DMS79 (cell line): ENCODE results near the gene POP5.
A peak's percentile ranks its signal among the peaks of the same experiment; 100 is the strongest.

Source experiments
- DNase-seq: peaks from one replicate; lab custom pipeline; 2025; lab: John Stamatoyannopoulos, UW

Gene POP5

GRCh38 chr12:120588948-120589930 lies 8.0 kb upstream of the POP5 start:
- no peak for DNase-seq

GRCh38 chr12:120588371-120588770 lies 7.2 kb upstream of the POP5 start:
- DNase-seq: no peak

GRCh38 chr12:120586860-120587259 lies 5.7 kb upstream of the POP5 start:
- no peak for DNase-seq

GRCh38 chr12:120586206-120586605 lies 5.0 kb upstream of the POP5 start:
- no peak for DNase-seq

DNA sequence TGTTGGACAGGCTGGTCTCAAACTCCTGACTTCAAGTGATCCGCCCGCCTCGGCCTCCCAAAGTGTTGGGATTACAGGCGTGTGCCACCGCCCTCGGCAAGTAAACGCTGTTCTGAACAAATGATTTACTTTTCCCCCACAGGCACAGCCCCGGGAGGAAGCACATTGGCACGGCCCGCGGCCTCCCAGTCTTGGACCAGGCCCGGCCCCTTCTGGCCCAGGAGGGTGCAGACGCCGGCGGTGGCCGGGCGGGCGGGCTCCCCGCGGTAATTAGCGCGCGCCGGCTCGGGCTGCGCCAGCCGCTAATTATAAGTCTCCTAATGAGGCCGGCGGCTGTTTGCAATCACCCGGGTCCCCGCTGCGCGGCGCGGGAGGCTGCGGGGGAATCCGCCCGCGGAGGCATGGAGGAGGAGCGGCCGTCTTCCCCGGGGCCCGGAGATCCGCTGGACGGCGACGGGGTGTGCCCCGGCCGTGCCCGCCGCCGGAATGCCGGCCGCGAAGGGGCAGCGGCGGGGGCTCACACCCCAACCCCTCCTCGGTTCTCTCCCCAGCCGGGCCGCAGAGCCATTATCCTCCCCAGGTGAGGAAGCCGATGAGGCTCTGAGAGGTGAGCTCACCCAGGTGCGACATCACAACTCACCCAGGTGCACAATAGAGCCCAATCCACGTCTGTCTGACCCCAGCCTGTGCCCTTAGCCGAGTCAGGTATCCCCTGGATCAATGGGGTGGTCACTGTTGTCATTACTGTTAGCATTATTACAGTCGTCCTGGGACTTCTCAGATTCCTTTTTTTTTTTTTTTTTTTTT lies 3.3 kb upstream of the POP5 start:
- DNase-seq: no peak

DNA sequence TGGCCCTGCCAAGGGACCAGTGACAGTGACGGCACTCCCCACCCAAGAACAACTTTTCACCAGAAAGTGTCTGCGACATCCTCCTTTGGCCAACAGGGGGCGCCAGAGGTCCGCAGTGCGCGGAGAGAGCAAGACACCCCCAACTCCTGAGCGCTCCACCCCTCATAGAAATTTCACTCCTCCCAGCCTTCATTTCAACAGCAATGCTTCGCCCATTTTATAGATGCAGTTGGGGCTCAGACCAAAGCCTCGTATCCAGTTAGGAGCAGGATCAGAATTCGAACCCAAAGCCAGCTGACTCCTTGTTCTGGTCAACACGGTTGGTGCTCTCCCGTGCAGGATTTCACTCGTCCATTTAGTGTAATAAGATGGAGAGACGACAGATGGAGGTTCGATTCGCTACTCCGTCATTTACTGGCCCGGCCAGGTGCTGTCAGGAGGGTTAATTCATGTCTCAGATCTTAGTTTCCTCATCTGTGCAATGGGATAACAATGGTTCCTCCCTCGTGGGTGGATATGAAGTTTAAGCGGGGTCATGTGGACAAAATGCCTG lies 2.4 kb upstream of the POP5 start:
- peak; percentile 41 for DNase-seq

GRCh38 chr12:120581998-120582397 lies 796 bp upstream of the POP5 start:
- no peak for DNase-seq

DNA sequence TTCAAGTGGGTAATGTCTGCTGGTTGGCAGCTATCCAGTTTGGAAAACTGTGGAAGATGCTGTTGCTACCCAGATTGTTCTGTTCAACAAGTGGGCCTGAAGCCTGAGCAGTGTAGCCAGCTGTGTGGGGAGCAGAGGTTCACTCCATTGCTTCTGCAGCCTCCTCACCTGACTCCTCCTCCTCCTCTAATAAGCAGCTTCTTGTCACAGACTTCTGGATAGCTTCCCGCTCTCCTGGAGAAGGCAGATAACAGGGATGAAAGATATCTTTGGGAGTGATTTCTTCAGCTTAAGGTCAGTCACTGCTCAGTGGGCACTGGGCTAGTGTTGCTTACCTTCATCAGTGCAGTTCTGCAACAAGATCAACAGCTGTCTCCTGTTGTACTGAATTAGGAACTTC lies 2.0 kb downstream of the POP5 start:
- peak; percentile 65 for DNase-seq

DNA sequence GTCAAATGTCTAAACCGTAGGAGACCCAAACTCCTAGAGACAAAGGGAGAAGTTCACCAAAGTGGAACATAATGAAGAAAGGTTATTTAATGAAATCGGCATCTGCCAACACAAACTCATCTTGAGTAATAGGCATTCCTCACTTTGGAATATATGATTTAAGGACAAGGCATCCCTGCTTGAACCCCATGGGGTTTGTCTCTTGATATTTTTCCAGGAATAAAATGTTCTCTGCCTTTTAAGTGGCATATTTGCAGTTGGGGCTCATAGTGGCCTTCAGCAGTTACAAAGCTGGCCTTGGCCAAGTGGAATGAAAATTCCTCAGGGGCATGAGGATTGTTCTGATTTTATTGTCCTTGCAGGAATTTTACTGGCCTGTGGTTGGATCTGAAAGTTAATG lies 7.1 kb downstream of the POP5 start:
- DNase-seq: no peak

DNA sequence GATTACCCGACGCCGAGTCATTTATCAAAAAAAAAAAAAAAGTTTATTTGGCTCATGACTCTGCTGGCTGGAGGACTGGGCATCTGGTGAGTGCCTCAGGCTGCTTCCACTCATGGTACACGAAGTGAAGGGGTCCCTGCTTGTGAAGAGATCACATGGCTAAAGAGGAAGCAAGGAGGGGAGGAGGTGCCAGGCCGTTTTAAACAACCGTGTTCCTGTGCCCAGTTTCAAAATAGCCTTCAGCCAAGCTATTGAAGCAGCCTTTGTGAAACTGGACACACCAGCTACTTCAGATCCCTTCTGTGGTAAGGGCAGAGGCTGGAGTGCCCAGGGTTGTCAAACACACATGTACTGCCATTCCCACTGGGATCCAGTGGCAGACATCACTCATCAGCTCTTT lies 7.6 kb downstream of the POP5 start:
- DNase-seq: no peak

DNA sequence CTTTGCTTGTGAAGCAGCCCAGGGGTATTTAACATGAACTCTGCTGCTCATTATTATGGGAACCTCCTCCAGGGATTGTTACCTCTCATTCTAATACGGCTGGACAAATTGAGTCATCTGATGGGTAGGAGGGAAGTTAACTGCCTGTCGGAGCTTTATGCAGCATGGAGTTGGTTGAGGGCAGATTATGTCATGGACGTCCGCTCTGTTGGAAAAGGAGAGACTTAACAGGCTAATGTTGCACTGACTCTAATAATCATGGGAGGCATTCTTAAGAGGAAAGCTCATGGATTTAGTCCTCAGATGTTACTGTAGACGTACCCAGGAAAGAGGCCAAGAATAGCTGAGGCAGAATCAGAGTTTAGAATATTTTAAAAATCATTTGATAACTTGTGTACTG lies 9.9 kb downstream of the POP5 start:
- DNase-seq: no peak

- no peak for DNase-seq
These were observed 17.7 kb downstream of the POP5 start for GRCh38 chr12:120563495-120563894.

- DNase-seq: no peak
These were observed 18.3 kb downstream of the POP5 start for GRCh38 chr12:120562906-120563305.

DNA sequence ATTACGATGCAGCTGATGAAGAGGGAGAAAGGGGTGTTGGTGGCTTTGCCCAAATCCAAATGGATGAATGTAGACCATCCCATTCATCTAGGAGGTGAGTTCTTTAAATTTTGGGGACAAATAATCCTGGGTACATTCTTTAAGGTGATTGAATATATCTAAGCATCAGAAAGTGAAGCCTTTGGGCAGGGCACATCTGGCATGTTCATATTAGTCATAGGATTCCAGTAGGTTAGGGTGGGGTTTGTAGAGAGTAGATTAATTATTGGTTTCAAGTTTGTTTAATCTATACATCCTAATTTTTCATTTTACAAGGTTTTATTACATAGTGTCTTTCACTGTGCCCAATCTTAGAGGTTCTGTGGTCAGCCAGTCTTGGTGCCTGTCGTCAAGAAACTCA lies 23.6 kb downstream of the POP5 start:
- DNase-seq: no peak

GRCh38 chr12:120554678-120555077 lies 26.5 kb downstream of the POP5 start:
- DNase-seq: no peak

- DNase-seq: no peak
These were observed 35.2 kb downstream of the POP5 start for GRCh38 chr12:120546050-120546386.

- no peak for DNase-seq
These were observed 36.5 kb downstream of the POP5 start for GRCh38 chr12:120544691-120545090.

DNA sequence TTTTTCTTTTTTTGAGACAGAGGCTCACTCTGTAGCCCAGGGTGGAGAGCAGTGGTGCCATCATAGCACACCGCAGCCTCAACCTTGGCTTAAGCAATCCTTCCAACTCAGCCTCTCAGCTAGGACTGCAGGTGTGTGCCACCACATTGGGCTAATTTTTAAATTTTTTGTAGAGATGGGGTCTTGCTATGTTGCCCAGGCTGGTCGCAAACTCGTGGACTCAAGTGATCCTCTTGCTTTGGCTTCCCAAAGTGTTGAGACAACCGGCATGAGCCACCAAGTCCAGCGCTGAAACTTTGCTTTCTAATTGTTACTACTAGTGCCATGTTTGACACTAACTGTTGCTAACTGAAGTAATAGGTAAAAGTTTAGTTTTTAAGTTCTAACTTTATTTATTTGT lies 39.0 kb downstream of the POP5 start:
- DNase-seq: no peak

GRCh38 chr12:120540445-120540844 lies 40.8 kb downstream of the POP5 start:
- no peak for DNase-seq

DNA sequence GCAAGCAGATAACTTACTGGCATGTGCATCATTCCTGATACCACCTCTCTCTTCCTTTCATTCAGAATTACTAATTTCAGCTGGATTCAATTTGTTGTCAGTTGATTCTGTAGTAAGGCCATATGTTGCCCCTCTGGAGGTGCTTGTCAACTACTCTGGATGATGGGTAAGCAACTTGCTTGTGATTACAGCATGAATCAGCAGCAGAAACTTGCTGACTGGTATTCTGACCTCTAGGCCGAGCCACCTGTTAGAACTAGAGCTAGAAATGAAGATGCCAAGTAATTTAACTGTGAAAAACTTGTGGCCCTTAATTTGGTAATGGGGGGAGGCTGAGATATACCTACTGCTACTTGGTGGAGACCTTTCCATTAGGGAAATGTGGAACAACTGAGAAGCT lies 41.9 kb downstream of the POP5 start:
- no peak for DNase-seq

DNA sequence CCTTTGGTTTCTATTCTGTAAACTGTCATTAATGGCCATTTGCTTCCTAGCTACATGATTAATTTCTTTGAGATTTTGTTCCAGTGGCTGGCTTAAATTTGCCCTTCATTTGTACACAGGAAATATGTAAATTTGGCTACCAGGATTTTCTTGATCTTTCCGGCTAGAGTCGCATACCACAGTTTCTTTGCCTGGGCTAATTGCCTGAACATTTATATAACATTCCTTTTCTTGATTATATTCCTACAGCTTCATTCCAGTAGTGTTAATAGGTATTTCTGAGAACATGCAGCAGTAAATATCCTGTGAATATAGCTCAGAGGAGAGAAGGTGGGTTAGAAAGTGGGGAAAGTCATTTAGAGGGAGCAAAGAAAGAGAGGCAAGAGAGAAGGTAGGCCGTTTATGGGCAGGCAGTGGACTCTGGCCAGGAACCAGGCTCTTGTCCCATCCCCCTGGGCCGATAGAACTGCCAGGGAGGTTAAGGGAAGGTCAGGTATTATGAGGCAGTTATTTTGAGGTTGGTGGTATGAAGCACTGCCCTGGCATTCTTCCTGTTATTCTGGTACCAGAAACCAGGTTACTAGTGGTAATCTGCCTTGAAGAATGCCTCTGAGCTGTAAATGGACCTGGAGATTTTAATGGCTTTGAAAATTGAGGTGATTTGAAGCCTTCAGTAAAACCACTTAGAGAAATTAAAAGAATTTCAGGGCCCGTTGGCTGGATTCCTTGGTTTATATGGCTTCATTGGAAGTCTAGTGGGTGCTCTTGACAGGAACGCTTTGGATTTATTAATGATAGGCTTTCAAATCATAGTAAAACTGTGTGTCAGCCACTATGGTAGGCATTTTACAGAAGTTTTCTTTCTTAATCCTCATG lies 42.7 kb downstream of the POP5 start:
- peak; percentile 89 for DNase-seq

DNA sequence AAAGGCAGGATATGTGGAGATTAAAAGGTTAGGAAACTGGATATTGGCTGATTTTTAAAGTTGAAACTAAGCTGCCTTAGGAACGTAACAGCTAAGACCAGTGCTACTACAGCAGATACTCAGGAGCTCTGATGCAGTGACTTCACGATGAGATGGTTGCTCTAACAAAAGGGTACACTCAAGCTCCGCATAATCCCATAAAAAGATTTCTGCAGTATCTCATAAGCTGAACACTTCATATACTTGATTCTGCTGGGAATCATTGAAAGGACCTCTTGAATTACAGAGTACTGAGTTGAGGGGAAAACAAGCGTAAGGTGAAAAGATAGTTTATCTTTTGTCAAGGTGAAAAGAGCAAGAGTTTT lies 43.4 kb downstream of the POP5 start:
- DNase-seq: peak; percentile 21
